ENCODE measurements around the gene RAB14.

- TF ChIP-seq CTCF (conservative IDR thresholded peaks at IDR 0.05 in 1 of 2, IDR thresholded peaks at IDR 0.05 in 1 of 2; ENCODE audit: low read depth in 1 of 2, low read length in 2 of 2): no peak
- TF ChIP-seq EZH2 (IDR thresholded peaks at IDR 0.05; ENCODE audit: low read length, missing control alignments): no peak
Observed at GRCh38 chr9:121230256-121230655, 28.6 kb upstream of the RAB14 start.
